Measurements from ENCODE around the gene ZBTB21.

Gene ZBTB21

GRCh38 chr21:42040411-42041180, 30.4 kb upstream of the ZBTB21 start:
- DNase-seq (ENCODE audit: low read depth in 2 of 3, low spot score in 2 of 3): no peak

- no peak for DNase-seq (ENCODE audit: low read depth in 2 of 3, low spot score in 2 of 3)
Measured at GRCh38 chr21:42039911-42040351, 29.8 kb upstream of the ZBTB21 start.

DNA sequence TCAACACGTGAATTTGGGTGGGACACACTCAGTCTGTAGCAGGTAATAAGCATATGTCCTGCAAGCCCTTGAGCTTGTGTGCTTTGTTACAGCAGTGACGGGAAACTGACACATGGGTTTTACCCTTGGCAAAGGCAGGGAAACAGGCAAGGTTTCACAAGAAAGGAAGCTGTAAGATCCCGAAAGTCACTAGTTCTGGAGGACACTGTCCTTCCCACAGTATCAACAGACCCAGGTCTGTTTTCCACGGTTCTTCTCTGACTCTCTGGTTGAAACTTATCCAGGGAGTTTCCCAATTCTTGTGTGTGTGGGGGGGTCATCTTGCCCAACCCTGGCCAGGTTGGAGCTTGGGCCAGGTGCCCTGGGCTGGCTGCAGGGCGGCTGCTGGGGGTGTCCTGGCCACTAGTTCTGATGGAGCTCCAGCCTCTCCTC, 29.3 kb upstream of the ZBTB21 start:
- no peak for DNase-seq (ENCODE audit: low read depth in 2 of 3, low spot score in 2 of 3)

DNA sequence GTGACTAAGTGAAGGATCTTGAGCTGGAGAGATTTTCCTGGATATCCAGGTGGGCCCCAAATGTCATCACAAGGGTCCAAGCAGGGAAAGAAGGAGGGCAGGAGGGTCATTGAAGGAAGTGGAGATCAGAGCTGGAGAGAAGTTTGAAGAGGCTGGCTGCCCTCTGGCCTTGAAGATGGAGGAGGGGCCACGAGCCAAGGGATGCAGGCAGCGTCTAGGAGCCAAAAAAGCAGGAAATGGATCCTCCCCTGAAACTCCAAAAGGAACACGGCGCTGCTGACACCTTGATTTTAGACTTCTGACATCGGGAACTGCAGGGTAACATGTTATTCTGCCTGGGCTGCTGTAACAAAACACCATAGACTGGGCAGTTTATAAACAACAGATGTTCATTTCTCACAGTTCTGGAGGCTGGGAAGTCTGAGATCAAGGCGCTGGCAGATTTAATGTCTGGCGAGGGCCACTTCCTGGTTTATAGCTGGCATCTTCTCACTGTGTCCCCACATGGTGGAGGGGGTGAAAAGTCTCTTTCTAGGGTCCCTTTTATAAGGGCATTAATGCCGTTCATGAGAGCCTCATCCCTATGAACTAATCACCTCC, 28.8 kb upstream of the ZBTB21 start:
- DNase-seq (ENCODE audit: low read depth in 2 of 3, low spot score in 2 of 3): no peak

DNA sequence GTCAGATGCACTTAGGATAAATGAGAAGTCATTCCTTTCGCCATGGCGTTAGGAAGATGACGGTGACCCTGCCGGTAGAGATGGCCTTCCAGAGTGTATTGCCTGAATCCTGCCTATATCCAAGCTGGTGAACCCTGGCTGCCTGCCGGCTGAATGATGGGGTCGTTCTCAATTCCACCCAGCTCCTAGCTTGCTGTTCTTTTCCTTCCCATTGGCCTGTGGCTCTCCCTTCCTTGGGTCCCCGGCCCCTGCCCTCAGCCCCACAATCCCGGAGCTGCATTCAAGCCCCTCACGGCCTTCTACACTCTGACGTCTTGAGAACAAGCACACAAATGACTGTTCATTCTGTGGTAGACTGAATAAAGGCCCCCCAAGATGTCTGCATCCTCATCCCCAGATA, 28.2 kb upstream of the ZBTB21 start:
- no peak for DNase-seq (ENCODE audit: low read depth in 2 of 3, low spot score in 2 of 3)

GRCh38 chr21:42037943-42038342, 27.8 kb upstream of the ZBTB21 start:
- DNase-seq (ENCODE audit: low read depth in 2 of 3, low spot score in 2 of 3): no peak

- DNase-seq (ENCODE audit: low read depth in 2 of 3, low spot score in 2 of 3): no peak
Measured at GRCh38 chr21:42037516-42037915, 27.4 kb upstream of the ZBTB21 start.

GRCh38 chr21:42036313-42036712, 26.2 kb upstream of the ZBTB21 start:
- DNase-seq (ENCODE audit: low read depth in 2 of 3, low spot score in 2 of 3): no peak

DNA sequence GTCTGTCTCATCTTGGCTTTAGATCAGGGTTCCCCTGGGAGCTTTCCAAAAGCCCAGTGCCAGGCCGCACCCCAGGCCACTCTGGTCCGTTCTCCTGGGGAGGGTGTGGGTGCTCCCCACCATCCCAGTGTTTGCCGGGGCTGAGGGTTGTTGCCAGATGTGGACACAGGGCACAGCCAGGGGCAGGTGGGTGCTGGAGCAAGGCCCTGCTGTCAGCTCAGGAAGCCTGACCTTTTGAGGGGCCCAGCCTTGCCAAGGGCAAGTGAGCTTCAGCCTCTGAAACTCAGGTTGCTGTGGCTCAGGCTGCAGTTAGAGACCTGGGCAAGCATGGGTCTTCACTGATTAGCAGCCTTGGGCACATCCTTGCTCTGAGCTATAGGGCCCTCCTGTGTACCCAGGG, 22.8 kb upstream of the ZBTB21 start:
- no peak for DNase-seq (ENCODE audit: low read depth in 2 of 3, low spot score in 2 of 3)

DNA sequence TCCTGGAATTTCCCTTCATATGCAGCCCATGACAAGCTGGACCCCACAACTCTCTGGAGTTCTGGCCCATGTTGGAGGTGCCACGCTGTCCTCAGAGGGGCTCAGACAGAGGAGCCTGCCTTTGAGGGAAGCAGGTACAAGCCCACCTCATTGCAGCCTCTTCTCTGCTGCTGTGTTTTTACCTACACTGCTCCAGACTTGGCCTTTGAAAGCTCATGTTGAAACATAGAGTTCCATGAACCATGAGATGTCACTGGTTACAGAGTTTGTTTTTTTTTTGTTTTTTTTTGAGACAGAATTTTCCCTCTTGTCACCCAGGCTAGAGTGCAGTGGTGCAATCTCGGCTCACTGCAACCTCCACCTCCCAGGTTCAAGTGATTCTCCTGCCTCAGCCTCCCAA, 22.1 kb upstream of the ZBTB21 start:
- no peak for DNase-seq (ENCODE audit: low read depth in 2 of 3, low spot score in 2 of 3)

DNA sequence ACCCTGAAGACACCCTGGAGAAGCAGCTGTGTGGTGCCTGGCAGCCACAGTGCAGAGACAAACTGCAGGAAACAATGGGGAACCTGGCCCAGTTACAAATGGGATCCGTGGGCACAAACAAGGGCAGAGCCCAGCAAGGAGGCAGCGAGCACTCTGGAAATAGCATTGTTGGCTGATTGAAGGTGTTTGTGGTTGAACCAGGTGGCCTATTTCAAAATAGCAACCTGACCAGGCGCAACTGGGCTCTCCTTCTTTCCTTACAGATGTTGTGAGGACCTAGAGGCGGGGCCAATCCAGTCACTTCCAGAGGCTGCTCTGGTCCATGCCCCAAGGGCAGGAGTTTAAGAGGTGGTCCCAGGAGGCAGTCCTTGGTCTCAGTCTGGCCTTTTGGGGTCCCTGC, 21.7 kb upstream of the ZBTB21 start:
- DNase-seq (ENCODE audit: low read depth in 2 of 3, low spot score in 2 of 3): no peak

- no peak for DNase-seq (ENCODE audit: low read depth in 2 of 3, low spot score in 2 of 3)
Measured at GRCh38 chr21:42031241-42031640, 21.1 kb upstream of the ZBTB21 start.

DNA sequence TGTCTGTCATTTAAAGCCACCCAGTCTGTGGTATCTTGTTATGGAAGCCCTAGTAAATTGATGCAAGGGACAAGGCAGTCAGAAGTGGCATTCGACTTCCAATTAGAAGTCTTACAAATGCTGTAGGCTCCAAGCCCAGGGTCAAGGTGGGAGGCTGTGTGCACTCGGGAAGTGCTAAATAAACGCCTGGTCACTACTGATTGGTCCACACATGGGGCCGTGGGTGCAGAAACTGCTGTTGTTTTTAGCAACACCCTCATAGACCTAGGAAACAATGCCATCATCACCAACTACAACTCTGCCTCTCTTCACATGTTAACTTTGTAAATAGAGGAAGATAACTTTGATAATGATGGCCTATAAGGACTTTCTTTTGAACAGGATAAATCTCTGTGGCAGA, 20.2 kb upstream of the ZBTB21 start:
- DNase-seq (ENCODE audit: low read depth in 2 of 3, low spot score in 2 of 3): no peak

- no peak for DNase-seq (ENCODE audit: low read depth in 2 of 3, low spot score in 2 of 3)
Measured at GRCh38 chr21:42028766-42029425, 18.7 kb upstream of the ZBTB21 start.

DNA sequence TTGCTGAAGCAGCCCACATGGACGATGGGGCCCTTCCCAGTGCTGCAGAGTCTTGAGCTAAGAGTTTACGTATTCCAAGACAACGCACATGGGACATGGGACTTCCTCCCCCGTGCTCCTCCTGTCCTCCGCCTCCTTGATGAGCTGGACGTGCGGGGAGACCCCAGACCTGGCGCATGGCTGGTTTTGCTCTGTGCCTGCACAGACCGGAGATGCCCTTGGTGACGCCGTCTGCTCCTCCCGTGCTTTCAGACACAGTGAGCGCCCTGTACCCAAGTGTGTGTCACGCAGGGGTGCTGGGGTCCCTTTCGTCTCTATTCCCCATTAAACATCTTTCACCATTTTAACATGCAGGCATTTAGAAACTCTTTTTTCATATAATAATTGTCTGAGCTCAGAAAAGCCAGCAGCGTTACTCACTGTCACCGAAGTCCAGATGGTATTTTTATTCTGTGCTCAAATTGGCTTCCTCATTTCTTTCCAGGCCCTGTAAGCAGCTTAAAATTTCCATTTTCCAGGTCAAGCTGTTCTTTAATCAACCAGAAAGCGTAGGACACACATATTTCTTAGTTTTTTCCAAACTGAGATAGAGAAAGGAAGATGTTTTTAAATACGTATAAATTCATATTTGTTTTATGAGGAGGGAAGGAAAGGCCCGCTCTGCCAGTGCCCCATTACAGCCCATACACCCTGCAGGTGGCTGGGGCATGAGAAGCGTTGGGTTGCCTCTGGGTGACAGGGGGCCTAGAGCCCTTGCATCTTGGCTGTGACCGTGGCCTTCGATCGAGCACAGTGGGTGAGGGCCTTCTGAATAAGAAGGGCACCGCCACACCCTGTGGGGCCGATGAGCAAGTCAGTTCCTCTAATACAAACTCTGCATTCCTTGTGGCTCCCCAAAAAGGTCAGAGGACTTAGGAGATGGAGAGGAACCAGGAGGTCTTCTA, 17.9 kb upstream of the ZBTB21 start:
- DNase-seq (ENCODE audit: low read depth in 2 of 3, low spot score in 2 of 3): no peak

GRCh38 chr21:42027085-42027821, 17.1 kb upstream of the ZBTB21 start:
- no peak for DNase-seq (ENCODE audit: low read depth in 2 of 3, low spot score in 2 of 3)

DNA sequence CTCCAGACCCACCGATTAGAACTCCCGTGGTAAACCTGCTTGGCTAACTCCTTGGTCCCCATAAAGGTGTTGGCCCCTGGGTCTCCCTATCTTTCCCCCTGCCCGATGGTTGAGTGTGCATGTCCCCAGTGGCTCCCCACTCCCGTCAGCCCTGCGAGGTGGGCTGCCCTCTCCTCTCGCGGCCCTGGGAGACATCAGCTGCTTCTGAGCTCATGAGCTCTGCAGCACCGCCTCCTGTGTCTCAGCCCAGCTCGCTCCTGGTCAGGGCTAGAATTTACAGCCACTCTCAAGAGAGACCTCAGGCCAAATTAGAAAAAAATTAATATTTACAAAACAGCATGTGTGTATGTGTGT, 15.9 kb upstream of the ZBTB21 start:
- no peak for DNase-seq (ENCODE audit: low read depth in 2 of 3, low spot score in 2 of 3)

- no peak for DNase-seq (ENCODE audit: low read depth in 2 of 3, low spot score in 2 of 3)
Measured at GRCh38 chr21:42025376-42026081, 15.4 kb upstream of the ZBTB21 start.

DNA sequence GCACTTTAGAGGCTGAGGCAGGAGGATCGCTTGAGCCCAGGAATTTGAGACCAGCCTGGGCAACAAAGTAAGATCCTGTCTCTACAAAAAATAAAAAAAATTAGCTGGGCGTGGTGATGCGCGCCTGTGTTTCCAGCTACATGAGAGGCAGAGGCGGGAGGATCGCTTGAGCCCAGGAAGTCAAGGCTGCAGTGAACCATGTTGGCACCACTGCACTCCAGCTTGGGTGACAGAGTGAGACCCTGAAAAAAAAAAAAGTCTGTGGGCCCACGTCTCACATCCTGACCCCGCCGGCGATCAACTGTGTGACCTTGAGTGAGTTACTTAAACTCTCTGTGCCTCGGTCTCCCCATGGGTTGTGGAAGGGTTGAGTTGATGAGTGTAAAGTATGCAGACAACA, 12.7 kb upstream of the ZBTB21 start:
- DNase-seq (ENCODE audit: low read depth in 2 of 3, low spot score in 2 of 3): no peak

DNA sequence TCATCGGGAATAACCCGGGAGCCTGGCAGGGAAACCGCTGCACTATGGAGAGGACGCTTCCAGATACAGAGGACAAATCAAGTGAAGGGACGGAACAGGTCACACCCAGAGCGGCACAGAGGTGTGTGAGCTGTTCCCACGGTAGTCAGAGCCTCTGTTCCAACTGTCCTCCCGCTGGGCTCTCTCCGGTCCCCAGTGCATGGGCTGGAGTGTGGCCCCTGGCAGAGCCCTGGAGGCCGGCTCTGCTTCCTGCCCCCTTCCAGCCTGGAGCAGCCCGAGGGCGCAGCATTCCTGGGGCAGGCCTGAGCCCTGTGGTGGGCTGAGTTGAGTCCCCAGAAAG, 11.9 kb upstream of the ZBTB21 start:
- DNase-seq (ENCODE audit: low read depth in 2 of 3, low spot score in 2 of 3): no peak

Data from activated CD8-positive, alpha-beta memory T cell treated with anti-CD3 and anti-CD28 coated beads for 48 hours (primary cell).